Gastroesophageal sphincter (tissue), 4 donors: ENCODE results near the gene USP26. TPM values are rescaled to one million over a fixed set of nuclear protein-coding genes. Genes with fewer than 3 reads are reported as not detected.
"Not testable (repeated sequence)": the region's sequence is repeated elsewhere in the genome, so short reads cannot be mapped to it uniquely, and the experiment has no call there.

Experiments used
- ATAC-seq: fragments of 150-250 bp; one replicate; pipeline ENCODE4 v1.9.1; 2016; ENCODE audit warnings: mild to moderate bottlenecking, moderate library complexity
- H3K27ac ChIP-seq, 4 donors: fragments of 200-600 bp; sonication (generic) in 3 of 4; 1 replicate in 3 of 4; 2 replicates in 1 of 4; pipeline ENCODE4 v1.5.1; 2016 to 2019
- H3K27me3 ChIP-seq: fragments of 200-600 bp; sonication (generic); one replicate; pipeline ENCODE4 v1.5.1; 2019
- H3K36me3 ChIP-seq, 2 donors: fragments of 200-600 bp; sonication (generic); one replicate each; pipeline ENCODE4 v1.5.1; 2019; ENCODE audit warnings: control low read depth in 1 of 2
- H3K4me1 ChIP-seq, 3 donors: fragments of 200-600 bp; sonication (generic); 1 replicate in 2 of 3; 2 replicates in 1 of 3; pipeline ENCODE4 v1.5.1; 2016 to 2019; ENCODE audit warnings: control low read depth in 2 of 3
- H3K4me3 ChIP-seq, 2 donors: fragments of 200-600 bp; sonication (generic); one replicate each; pipeline ENCODE4 v1.5.1; 2019; ENCODE audit warnings: mild to moderate bottlenecking in 1 of 2, moderate library complexity in 1 of 2
- H3K9me3 ChIP-seq, 3 donors: fragments of 200-600 bp; sonication (generic); one replicate each; pipeline ENCODE4 v1.5.1; 2017 to 2019; ENCODE audit warnings: control low read depth in 2 of 3
- EP300 ChIP-seq: sonication (generic); formaldehyde crosslinking; IDR thresholded peaks from one replicate; pipeline ENCODE4 v1.6.1; 2017; ENCODE audit warnings: antibody characterized with exemption, mild to moderate bottlenecking
- POLR2A ChIP-seq, 2 donors: fragments of 450-650 bp; IDR thresholded peaks; one replicate each; pipeline ENCODE4 v1.6.1; 2017; ENCODE audit warnings: antibody characterized with exemption in 2 of 2, mild to moderate bottlenecking in 2 of 2, moderate library complexity in 1 of 2
- POLR2AphosphoS5 ChIP-seq: sonication (generic); formaldehyde crosslinking; IDR thresholded peaks from one replicate; pipeline ENCODE4 v1.6.1; 2017; ENCODE audit warnings: antibody characterized with exemption
- WGBS, 2 donors: methylation state at CpG; one replicate each; pipeline ENCODE4 v1.1.5; 2018; ENCODE audit warnings: low coverage in 1 of 2; 5-methylcytosine and 5-hydroxymethylcytosine counted together
- total RNA-seq, 4 donors: library from RNA; depleted of rRNA; stranded (reverse); fragments of >200 nt; gene quantifications; one replicate each; pipeline ENCODE4 v1.1.0, GENCODE V29; 2016
- TF ChIP-seq, protein P1 (sequence below), 4 experiments: fragments of 200-600 bp in 2 of 4; fragments of 450-650 bp in 2 of 4; sonication (generic) in 1 of 4; IDR thresholded peaks; one replicate each; pipeline ENCODE4 v1.5.1; 2017 to 2019; ENCODE audit warnings: antibody characterized with exemption in 4 of 4, mild to moderate bottlenecking in 2 of 4, moderate library complexity in 2 of 4

The USP26 gene
- total RNA-seq, 4 donors from 2014 or later, result not detected

DNA sequence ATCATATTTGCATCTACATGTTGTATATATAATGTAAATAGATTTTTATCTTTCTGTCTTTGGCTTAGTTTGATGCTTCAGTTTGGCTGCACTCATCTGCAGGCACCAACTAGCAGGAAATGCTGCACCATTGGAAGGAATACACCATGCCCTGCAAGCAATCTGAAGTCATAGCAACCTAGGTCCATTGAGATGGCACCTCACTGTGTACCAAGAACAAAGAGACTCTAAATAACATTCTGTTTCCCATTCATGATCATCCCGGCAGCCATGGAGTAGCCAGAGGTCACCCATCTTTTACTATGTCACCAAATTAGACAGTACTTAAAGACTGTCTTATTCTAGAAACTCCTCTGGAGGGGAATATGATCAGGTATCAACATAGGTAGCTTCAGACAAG lies 97.7 kb downstream of the USP26 start:
- no peak for TF ChIP-seq POLR2AphosphoS5
- H3K27me3 ChIP-seq, result no peaks in the 10 kb centered on the region
- no peaks in the 10 kb centered on the region for H3K36me3 ChIP-seq
- WGBS, 2 donors, result 75 to 80% methylated on average over 1 of the region's 1 CpG
- ATAC-seq, result no peak
- H3K4me1 ChIP-seq, result no peaks in the 10 kb centered on the region
- no peaks in the 10 kb centered on the region for H3K9me3 ChIP-seq
- no peak overlapping the region for H3K4me3 ChIP-seq
- no peak overlapping the region for H3K27ac ChIP-seq

DNA sequence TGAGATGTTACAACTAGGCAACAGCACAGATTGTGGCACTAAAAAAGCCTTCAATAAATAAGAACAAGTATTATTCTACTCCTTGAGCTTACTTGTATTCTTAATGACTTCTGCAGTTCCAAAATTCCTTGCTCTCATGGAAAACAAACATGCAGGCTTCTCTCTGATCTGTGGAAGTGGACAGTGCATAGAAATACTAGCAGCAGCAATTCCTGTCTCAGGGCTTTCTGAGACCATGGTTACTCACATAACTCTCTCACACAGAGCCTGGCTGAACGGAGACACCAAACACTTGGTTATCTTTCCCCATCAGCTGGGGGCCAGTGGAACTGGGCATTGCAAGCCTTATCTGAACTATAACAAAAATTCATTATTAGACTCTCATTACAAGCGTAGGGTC lies 106.1 kb downstream of the USP26 start:
- WGBS, 2 donors, result 63% methylated on average over 1 of the region's 2 CpGs; no CpG with 5 or more reads in 1 of the 2 donors
- TF ChIP-seq POLR2AphosphoS5, result no peak
- no peak for TF ChIP-seq POLR2A (IDR thresholded peaks at IDR 0.05)
- TF ChIP-seq, protein P1, sequence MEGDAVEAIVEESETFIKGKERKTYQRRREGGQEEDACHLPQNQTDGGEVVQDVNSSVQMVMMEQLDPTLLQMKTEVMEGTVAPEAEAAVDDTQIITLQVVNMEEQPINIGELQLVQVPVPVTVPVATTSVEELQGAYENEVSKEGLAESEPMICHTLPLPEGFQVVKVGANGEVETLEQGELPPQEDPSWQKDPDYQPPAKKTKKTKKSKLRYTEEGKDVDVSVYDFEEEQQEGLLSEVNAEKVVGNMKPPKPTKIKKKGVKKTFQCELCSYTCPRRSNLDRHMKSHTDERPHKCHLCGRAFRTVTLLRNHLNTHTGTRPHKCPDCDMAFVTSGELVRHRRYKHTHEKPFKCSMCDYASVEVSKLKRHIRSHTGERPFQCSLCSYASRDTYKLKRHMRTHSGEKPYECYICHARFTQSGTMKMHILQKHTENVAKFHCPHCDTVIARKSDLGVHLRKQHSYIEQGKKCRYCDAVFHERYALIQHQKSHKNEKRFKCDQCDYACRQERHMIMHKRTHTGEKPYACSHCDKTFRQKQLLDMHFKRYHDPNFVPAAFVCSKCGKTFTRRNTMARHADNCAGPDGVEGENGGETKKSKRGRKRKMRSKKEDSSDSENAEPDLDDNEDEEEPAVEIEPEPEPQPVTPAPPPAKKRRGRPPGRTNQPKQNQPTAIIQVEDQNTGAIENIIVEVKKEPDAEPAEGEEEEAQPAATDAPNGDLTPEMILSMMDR (IDR thresholded peaks at IDR 0.05), result no peak
- no peak for TF ChIP-seq EP300
- no peaks in the 10 kb centered on the region for H3K36me3 ChIP-seq
- H3K4me3 ChIP-seq, result no peak overlapping the region
- no peaks in the 10 kb centered on the region for H3K4me1 ChIP-seq
- H3K27me3 ChIP-seq, result no peaks in the 10 kb centered on the region
- H3K9me3 ChIP-seq, result no peaks in the 10 kb centered on the region
- H3K27ac ChIP-seq, result no peak overlapping the region
- no peak for ATAC-seq

DNA sequence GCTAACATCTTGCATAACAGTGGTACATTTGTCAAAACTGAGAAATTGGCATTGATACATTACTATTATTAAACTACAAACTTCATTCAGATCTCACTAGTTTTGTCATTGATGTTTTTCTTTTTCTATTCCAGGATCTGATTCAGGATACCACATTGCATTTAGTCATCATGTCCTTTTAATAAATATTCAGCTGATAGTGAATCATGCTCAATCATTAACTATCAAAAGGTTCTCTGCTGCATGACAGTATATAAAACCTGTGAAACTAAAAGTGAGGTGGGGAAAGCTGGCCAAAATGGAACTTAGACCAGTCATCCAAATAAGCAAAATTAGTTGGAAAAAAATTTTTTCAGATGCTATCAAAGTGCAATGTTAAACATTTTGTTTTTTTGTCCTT lies 110.4 kb downstream of the USP26 start:
- Histone ChIP-seq H3K4me1 (no peaks in the 10 kb centered on the region), H3K9me3 (no peaks in the 10 kb centered on the region), H3K36me3 (no peaks in the 10 kb centered on the region), H3K27ac (no peak overlapping the region), H3K4me3 (no peak overlapping the region), H3K27me3 (no peaks in the 10 kb centered on the region)
- TF ChIP-seq EP300 (no peak), POLR2AphosphoS5 (no peak), POLR2A (IDR thresholded peaks at IDR 0.05) (no peak)
- TF ChIP-seq, protein P1 (IDR thresholded peaks at IDR 0.05), result no peak
- no peak for ATAC-seq

DNA sequence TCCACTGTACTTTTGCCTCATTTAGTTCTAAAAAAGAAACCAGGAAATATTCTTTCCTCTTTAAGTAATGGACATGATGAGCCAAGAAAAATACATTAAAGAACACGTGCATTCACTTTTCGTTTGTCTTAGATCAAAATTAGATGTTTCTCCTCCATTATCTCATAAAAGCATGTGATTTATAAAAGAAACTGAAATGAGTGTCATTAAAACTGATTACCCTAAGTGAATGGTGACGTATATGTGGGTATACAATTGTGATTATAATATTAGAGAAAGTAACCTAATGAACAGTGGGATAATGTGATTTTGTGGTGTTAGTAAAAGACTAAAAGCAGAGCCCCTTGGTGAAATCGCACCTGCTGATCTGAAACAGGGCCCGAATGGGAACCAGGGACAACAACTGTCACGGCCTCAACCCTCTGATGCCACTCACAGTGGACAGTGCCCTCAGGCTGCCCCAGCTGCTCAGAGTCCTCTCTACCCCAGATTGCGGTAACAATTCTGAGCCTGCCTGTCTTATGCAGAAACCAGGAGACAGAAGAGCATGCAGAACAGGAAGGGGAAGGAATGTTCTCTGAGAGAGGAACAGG lies 112.8 kb downstream of the USP26 start:
- H3K36me3 ChIP-seq, result no peaks in the 10 kb centered on the region
- WGBS, 2 donors, result 64 to 74% methylated on average over 4 to 6 of the region's 7 CpGs
- no peak overlapping the region for H3K27ac ChIP-seq
- no peaks in the 10 kb centered on the region for H3K9me3 ChIP-seq
- H3K4me1 ChIP-seq, result no peaks in the 10 kb centered on the region
- no peaks in the 10 kb centered on the region for H3K27me3 ChIP-seq
- no peak for ATAC-seq
- H3K4me3 ChIP-seq, result no peak overlapping the region
- TF ChIP-seq, protein P1 (IDR thresholded peaks at IDR 0.05), result no peak
- no peak for TF ChIP-seq EP300
- TF ChIP-seq POLR2AphosphoS5, result no peak
- no peak for TF ChIP-seq POLR2A (IDR thresholded peaks at IDR 0.05)

DNA sequence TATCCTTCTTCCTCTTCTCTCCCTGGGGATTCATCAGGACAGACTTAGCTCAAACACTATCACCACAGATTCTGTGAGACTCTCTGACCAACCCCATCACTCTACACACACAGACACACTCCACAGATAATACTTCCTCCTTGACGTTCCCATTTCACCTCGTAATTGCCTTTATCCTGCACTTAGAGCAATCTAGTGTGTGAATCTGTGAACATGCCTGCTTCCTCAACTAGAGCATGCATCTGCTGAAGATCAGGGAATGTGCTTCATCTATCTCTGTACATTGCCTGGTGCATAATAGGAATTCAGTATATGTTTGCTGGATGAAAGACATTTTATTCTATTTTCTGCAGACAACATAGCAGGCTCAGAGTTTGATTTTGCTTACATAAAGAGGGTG lies 113.4 kb downstream of the USP26 start:
- no peaks in the 10 kb centered on the region for H3K9me3 ChIP-seq
- no peaks in the 10 kb centered on the region for H3K36me3 ChIP-seq
- H3K4me3 ChIP-seq, result no peak overlapping the region
- ATAC-seq, result no peak
- 20 to 64% methylated on average over 2 of the region's 2 CpGs for WGBS, 2 donors
- H3K27me3 ChIP-seq, result no peaks in the 10 kb centered on the region
- TF ChIP-seq, protein P1 (IDR thresholded peaks at IDR 0.05), result no peak
- TF ChIP-seq EP300, result no peak
- no peak for TF ChIP-seq POLR2A (IDR thresholded peaks at IDR 0.05)
- no peak for TF ChIP-seq POLR2AphosphoS5
- no peak overlapping the region for H3K27ac ChIP-seq
- H3K4me1 ChIP-seq, result no peaks in the 10 kb centered on the region

DNA sequence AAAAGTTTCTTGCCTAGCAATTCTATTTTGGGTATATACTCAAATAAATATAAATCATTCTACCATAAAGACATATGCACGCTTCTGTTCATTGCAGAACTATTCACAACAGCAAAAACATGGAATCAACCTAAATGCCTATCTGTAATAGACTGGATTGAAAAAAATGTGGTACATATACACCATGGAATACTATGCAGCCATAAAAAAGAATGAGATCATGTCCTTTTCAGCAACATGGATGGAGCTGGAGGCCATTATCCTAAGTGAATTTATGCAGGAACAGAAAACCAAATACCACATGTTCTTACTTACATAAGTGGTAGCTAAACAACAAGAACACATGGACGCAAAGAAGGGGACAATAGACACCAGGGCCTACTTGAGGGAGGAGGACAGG lies 116.9 kb downstream of the USP26 start:
- ATAC-seq, H3K4me1 ChIP-seq, H3K36me3 ChIP-seq, H3K9me3 ChIP-seq, H3K27me3 ChIP-seq, H3K27ac ChIP-seq, H3K4me3 ChIP-seq: not testable (repeated sequence)
- WGBS, 2 donors, result 93 to 100% methylated on average over 2 of the region's 2 CpGs

Other genes starting within 250 kb of the USP26 start
- 1 to 10 TPM in 1 of 4 donors, under 1 TPM in 3; 0.08 to 1.9 (median 0.22) TPM for gene HS6ST2, start 138.5 kb downstream of the USP26 start, total RNA-seq
- under 1 TPM in 1 of 4 donors, not detected in 3; 0.40 TPM for gene TFDP3, start 121.2 kb upstream of the USP26 start, total RNA-seq